Activated effector memory CD4-positive, alpha-beta T cell treated with Interleukin-2 at 50 U/mL for 16 hours (primary cell): ENCODE results near the gene ABCG1.

Experiments
- DNase-seq: peaks from one replicate; pipeline ENCODE4 v3.0.0-alpha.2; 2020

The ABCG1 gene

GRCh38 chr21:42234464-42235241, 15.7 kb downstream of the ABCG1 start:
- DNase-seq: peak; percentile 69

DNA sequence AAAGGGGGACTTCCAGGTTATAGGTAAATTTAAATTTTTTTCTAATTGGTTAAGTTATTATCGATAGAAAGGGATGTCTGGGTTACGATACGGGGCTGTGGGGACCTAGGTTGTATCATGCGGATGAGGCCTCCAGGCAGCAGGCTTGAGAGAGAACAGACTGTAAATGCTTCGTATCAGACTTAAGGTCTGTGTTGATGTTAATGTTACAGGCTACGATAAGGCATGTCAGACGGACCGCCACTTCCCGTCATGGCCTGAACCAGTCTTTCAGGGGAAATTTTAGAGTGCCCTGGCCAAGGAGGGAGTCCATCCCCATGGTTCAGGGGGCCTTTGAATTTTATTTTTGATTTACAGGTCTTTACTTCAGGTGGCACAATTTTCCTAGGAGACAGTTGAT, 16.7 kb downstream of the ABCG1 start:
- DNase-seq: no peak

DNA sequence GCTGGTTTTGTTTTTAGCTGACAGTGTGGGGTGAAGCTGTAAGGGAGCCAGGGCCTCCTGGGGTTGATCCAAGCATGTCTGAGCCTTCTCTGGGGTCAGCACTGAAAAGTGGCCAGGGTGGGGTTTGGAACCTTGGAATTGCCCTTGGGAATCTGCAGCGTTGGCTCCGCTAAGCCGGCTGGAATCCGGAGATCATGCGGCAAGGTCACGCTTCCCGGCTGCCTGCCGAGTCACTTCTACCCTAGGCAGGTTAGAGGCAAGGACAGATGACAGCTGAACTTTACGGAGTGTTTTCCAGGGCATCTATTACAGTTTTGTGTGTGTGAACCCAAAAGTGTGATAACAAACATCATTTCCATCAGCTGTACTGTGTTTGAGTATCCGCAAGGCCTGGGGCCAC, 17.1 kb downstream of the ABCG1 start:
- DNase-seq: no peak

GRCh38 chr21:42236693-42237092, 17.8 kb downstream of the ABCG1 start:
- DNase-seq: no peak

DNA sequence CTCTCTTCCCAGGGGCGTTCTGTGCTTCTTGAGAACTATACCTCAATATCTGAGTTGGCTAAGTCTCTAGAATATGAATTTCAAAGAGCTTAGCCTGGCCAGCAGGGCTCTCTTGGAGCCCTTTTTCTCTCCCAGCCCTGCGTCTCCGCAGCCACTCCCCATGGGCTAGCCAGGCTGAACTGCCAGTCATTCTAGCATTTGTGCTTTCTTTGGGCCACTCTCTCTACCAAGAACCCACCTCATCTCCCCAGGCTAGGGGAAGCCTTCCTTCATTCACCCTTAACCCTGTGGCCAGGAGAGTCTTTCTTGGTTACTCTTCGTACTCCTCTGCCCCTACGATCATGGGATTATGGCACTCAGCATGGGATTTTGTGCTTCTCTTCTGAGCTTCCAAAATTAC, 18.2 kb downstream of the ABCG1 start:
- no peak for DNase-seq

DNA sequence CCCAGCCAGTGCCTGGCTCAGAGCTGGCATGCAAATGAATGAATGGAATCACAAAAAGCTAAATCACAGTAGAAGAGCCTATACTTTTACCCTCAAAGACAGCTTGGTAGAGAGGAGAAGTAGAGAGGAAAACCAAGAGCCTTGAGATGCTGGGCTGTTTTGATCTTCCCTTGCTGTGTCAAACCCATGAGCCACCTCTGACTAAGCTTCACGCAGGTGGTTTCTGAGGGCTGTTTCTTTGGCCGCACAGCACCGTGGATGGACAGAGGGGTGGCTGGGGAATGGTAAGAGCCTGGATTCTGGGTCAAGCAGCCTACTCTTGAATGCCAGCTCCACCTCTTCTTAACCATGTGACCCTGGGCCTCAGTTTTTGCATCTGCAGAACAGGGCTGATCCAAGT, 18.6 kb downstream of the ABCG1 start:
- peak; percentile 9 for DNase-seq

DNA sequence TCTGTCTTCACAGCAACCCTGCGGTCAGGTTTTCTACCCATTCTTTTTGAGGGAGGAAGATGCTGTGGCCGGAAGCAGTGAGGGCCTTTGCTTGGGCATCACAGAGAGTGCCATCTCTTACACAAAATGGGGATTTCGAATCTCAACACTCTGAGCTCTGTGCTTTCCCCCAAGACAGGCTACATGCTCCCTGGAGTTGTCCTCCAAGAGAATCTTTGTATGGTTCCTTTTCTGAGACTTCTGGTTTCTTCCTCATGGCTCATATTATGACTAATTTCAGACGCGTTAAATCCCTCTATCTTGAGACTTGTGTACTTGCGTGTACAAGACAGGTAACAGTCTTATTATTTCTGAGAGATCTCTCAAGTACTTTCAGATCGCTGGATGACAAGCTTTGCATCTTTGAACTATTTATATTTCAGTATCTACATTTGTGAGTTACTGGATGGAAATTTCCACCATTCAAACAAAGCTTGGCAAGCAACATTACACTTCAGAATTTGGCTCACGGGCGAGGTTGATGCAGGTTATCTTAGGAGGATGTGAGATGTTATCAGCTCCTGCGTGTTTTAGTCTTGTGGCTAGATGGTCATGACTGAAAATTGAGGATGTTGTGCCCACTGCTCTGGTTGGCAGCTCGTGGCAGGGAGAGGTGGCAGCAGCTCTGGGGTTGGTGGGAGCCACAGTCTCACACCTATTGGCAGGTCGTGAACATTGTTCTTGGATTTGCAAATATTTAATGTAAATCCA, 19.4 kb downstream of the ABCG1 start:
- DNase-seq: peak; percentile 46

DNA sequence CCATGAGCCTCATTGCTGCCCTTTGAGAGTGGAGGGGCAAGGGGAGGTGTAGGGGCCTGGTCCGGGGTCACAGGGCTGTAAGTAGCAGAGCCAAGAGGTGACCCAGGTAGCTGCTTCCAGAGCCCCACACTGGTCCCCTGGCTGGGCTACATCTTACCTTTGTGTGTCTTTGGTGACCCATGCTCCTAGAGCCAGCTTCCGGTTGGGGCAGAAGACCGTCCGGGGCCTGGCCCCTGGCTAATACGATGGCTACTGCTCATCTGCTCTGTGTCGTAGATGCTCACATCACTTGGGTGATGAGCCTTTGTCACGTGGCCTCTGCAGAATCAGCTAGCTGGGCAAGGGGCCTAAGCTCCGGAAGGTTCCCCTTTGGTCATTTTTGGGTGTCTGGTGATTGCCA, 20.6 kb downstream of the ABCG1 start:
- no peak for DNase-seq

DNA sequence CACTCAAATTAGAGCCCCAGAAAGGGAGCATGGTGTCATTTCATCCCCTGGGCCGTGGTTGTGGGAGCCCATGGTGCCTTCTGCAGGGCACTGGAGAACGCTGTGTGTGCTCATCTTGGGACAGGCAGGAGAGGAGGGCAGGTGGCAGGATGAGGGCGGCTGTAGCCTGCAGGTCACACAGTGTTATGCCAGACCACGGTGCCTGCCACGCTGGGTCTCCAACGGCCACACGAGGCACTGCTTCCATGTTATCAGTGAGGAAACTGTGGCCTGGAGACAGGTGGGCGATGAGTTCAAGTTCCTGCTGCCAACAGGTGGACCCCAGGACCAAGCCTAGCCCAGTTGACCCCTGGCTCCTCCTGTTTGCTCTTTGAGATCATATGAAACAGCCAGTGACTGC, 21.0 kb downstream of the ABCG1 start:
- DNase-seq: no peak

GRCh38 chr21:42242611-42243010, 23.7 kb downstream of the ABCG1 start:
- no peak for DNase-seq

- DNase-seq: no peak
Measured at GRCh38 chr21:42243026-42243425, 24.1 kb downstream of the ABCG1 start.

- DNase-seq: no peak
Measured at GRCh38 chr21:42245331-42246193, 26.6 kb downstream of the ABCG1 start.

GRCh38 chr21:42247716-42248115, 28.8 kb downstream of the ABCG1 start:
- no peak for DNase-seq

GRCh38 chr21:42248241-42248640, 29.3 kb downstream of the ABCG1 start:
- no peak for DNase-seq

DNA sequence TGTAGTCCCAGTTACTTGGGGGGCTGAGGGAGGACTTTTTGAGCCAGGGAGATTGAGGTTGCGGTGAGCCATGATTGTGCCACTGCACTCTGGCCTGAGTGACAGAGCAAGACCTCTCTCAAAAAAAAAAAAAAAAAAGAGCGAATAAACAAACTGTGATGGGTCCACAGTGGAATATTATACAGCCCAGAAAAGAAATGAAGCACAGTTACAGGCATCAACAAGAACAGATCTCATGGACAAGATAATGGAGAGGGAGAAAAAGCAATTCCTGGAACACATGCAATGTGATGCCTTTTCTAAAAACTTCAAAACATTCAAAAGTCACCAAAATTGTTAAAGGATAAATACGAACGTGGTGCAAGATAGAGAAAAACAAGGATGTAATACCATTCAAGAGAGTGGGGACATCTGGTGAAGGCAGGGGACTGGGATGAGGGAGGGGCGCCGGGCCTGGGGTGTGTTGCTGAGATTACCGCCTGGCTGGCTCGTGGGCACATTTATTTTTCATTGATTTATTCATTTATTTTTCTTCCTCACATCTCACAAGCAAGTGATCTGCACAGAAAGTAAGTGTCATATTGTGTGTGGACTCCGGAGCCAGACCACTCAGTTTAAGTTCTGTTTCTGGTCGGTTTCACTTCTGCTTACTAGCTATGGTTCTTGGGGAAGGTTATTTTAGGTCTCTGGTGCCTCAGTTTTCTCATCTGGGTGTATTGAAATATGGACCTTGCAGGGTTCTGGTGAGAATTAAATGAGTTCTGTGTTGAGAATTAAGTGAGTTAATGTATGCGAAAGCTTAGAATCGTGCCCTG, 30.1 kb downstream of the ABCG1 start:
- no peak for DNase-seq

DNA sequence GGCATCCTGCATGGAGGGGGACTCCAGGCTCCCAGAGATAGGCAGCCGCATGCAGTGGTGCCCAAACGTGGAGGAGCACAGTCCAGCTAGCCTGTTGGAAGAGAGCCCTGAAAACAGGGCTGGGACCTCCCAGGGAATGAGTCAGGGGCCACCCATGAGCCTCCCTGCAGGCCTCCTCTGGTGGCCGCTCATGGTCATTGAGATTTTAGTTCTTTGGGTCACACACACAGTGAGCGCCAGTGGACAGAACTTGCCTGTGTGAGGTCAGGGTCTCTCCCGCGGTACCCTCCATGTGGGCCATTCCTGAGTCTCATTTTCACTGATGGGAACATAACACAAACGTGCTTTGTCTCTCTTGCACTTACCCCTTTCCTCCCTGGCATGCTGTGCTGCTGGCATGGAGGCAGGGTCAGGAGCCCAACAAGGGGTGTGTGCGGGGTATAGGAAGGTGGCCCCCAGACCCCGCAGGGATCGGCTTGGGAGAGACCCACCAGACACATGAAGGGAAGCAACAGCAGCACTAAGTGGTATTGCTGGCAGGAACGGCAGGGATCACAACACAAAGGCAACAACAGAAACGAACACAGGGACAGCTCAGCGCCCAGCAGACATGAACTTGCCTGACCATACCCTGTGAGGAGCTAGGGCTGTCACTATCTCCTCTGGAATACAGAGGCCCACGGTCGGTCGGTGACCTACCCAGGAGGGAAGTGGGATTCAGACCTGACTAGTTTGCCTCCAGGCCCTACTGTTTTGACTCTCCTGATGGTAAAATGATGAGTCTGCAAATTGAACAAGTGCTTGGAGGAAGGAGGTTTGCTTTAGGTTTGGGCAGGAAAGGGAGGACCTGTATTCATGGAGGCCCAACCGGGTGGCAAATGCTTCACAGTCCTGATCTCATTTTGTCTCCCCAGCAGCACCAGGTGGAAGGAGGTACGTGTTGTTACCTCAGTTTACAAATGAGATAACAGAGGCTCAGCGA, 31.8 kb downstream of the ABCG1 start:
- DNase-seq: no peak

GRCh38 chr21:42251654-42252324, 32.8 kb downstream of the ABCG1 start:
- no peak for DNase-seq

- no peak for DNase-seq
Measured at GRCh38 chr21:42252325-42252654, 33.4 kb downstream of the ABCG1 start.

DNA sequence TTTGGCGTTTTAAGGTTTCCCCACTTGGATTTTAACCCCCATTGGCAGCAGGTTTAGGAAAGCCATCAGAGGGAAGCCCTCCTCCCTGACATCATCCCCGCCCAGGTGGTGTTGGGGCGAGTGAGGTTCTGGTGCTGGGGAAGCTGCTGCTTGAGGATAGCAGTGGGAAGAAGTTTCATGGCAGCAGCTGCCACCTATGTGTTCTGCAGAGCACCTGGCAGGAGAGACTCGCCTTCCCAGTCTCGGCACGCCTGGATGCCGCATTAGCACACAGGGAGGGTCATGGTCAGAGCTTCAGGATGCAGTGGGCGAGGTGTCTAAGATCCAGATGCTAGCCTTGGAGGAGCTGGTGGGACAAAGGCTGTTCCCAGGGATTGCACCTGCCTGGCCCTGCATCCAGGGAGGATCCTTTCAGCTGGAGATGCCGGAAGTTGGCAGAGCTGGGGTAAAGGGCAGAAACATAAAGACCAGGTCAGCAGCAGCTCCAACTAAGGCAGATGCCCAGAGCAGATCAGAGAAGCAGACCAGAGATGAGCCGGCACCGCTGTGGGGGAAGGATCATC, 33.9 kb downstream of the ABCG1 start:
- no peak for DNase-seq

DNA sequence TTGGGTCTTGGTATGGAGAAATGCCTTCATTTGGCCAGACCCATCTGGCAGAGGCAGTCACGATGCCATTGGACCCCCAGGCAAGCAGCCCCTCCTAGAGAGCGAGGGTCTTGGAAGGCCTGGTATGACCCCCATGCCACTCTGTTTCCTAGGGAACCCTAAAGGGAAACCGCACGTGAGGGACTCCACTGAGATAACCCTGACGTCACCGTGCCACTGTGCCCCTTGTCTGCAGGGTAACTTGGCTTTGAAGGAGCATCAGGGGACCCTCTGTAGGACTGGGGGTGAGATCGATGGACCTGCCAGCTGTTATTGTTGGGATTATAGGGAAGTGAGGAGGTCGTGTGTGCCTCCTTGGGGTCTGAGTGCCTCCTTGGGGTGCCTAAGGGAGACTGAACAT, 34.5 kb downstream of the ABCG1 start:
- DNase-seq: no peak

DNA sequence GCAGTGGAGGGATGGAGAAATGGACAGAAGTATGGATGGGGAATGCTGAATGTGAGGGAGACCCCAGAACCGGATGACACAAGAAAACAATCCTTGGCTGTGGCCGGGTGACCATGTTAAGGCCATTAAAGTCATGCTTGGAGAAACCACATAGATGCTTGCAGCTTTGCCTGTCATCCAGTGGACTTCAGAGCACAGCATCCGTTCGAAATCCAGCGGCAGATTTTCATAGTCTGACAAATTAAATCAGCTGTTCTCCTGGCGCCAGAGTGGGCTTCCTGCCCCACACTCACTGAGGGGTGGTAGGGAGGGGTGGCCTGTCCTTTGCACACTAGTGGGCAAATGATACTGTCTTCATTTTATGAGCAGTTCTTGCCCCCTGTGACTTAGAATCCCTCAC, 35.1 kb downstream of the ABCG1 start:
- DNase-seq: no peak
